Activated CD4-positive, alpha-beta memory T cell treated with anti-CD3 and anti-CD28 coated beads, Interleukin-2, amount 10 ng/mL, durations not matched to agents 7 days and 5 days (primary cell): ENCODE results near the gene GDF2. TPM values are rescaled to one million over a fixed set of nuclear protein-coding genes. Genes with fewer than 3 reads are reported as not detected.

Experiments
- CTCF ChIA-PET: fragments of 350-600 bp; sonication (Branson Sonifier 250); formaldehyde crosslinking; loops from one replicate; lab custom pipeline; 2021; ENCODE audit warnings: antibody characterized with exemption, inconsistent platforms; lab: Charles Lee
- POLR2A ChIA-PET: fragments of 350-600 bp; sonication (Branson Sonifier 250); formaldehyde crosslinking; loops from one replicate; lab custom pipeline; 2021; ENCODE audit warnings: antibody characterized with exemption; lab: Charles Lee
- DNase-seq: peaks from one replicate; pipeline ENCODE4 v3.0.0-alpha.2; 2020
- H3K27ac Mint-ChIP-seq: one replicate; pipeline ENCODE4 v1.8.0; 2021; ENCODE audit warnings: mild to moderate bottlenecking, mixed read lengths
- H3K27me3 Mint-ChIP-seq: one replicate; pipeline ENCODE4 v1.8.0; 2021; ENCODE audit warnings: mixed read lengths
- H3K36me3 Mint-ChIP-seq: one replicate; pipeline ENCODE4 v1.8.0; 2021; ENCODE audit warnings: low read depth, mixed read lengths
- H3K4me1 Mint-ChIP-seq: one replicate; pipeline ENCODE4 v1.8.0; 2021; ENCODE audit warnings: mixed read lengths
- H3K4me3 Mint-ChIP-seq: one replicate; pipeline ENCODE4 v1.8.0; 2021; ENCODE audit warnings: mild to moderate bottlenecking, mixed read lengths
- H3K9me3 Mint-ChIP-seq: one replicate; pipeline ENCODE4 v1.8.0; 2021; ENCODE audit warnings: mixed read lengths
- total RNA-seq, 2 experiments: library from RNA; stranded (reverse); gene quantifications; one replicate each; pipeline ENCODE4 v1.2.3, GENCODE V29; 2021

The GDF2 gene
- total RNA-seq, 2 experiments from 2014 or later: not detected

DNA sequence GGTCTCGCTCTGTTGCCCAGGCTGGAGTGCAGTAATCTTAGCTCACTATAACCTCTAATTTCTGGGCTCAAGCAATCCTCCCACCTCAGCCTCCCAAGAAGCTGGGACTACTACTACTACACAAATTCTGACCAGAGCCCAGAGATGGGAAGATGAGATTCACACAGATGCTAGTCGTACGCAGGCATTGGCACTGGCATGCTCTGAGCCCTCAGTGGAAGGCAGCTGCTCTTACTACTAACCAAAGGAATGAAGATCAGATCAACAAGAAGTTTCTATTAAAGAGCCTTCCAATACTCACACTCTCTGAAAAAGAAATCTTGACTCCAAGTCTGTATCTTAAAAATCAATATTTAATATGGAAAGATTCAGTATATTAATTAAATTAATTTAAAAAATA, 10.7 kb downstream of the GDF2 start:
- Mint-ChIP-seq H3K27ac (no peak overlapping the region), H3K4me1 (no peaks in the 10 kb centered on the region), H3K27me3 (peaks cover 9% of the 10 kb centered on the region), H3K4me3 (no peak overlapping the region), H3K36me3 (no peaks in the 10 kb centered on the region), H3K9me3 (peaks cover 4% of the 10 kb centered on the region)
- CTCF ChIA-PET: no interaction called here
- no peak for DNase-seq
- POLR2A ChIA-PET: no interaction called here

DNA sequence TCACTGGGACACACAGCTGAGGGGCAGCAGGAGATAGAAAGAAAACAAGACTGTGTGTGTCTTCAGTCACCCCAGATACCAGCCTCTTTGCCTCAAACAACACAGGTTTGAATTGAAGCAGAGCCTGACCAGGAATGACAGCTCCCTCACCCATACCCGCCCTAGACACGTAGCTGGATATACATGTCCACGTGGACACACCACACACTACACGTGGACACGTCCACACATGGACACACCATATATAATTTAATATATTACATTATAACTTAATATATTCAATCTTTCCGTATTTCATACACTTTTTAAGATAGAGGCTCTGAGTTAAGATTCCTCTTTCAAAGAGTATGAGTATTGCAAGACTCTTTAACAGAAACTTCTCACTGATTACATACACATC, 11.3 kb downstream of the GDF2 start:
- no peak overlapping the region for H3K4me3 Mint-ChIP-seq
- H3K36me3 Mint-ChIP-seq: no peaks in the 10 kb centered on the region
- H3K9me3 Mint-ChIP-seq: peaks cover 1% of the 10 kb centered on the region
- no peak for DNase-seq
- ChIA-PET CTCF (no interaction called here), POLR2A (no interaction called here)
- H3K4me1 Mint-ChIP-seq: no peaks in the 10 kb centered on the region
- no peak overlapping the region for H3K27ac Mint-ChIP-seq
- peaks cover 11% of the 10 kb centered on the region for H3K27me3 Mint-ChIP-seq

GRCh38 chr10:47334466-47335295, 12.4 kb downstream of the GDF2 start:
- peaks cover 13% of the 10 kb centered on the region for H3K27me3 Mint-ChIP-seq
- H3K36me3 Mint-ChIP-seq: no peaks in the 10 kb centered on the region
- POLR2A ChIA-PET: no interaction called here
- H3K9me3 Mint-ChIP-seq: no peaks in the 10 kb centered on the region
- CTCF ChIA-PET: no interaction called here
- H3K4me3 Mint-ChIP-seq: no peak overlapping the region
- no peaks in the 10 kb centered on the region for H3K4me1 Mint-ChIP-seq
- H3K27ac Mint-ChIP-seq: no peak overlapping the region
- DNase-seq: no peak

DNA sequence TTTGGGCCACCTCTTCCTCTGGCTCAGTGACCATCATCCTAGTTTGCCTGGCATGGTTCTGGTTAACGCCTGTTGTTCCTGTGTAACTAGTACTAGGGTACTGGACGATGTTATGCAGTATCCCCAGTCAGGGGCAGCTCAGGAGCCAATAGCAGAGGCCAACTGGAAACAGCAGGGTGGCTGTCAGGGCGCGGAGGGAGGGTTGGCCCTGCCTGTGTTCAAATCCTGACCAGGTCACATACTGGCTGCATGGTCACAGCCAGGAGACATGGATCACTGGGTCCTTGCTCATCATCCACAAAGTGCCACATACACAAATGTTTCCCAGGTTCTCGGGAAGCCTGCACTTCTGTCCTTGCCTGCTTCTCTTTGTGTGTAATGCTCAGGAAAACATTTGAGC, 13.7 kb downstream of the GDF2 start:
- no peaks in the 10 kb centered on the region for H3K36me3 Mint-ChIP-seq
- H3K4me1 Mint-ChIP-seq: no peaks in the 10 kb centered on the region
- peaks cover 18% of the 10 kb centered on the region for H3K27me3 Mint-ChIP-seq
- H3K4me3 Mint-ChIP-seq: no peak overlapping the region
- no peak for DNase-seq
- CTCF ChIA-PET: no interaction called here
- POLR2A ChIA-PET: no interaction called here
- no peak overlapping the region for H3K27ac Mint-ChIP-seq
- H3K9me3 Mint-ChIP-seq: no peaks in the 10 kb centered on the region

DNA sequence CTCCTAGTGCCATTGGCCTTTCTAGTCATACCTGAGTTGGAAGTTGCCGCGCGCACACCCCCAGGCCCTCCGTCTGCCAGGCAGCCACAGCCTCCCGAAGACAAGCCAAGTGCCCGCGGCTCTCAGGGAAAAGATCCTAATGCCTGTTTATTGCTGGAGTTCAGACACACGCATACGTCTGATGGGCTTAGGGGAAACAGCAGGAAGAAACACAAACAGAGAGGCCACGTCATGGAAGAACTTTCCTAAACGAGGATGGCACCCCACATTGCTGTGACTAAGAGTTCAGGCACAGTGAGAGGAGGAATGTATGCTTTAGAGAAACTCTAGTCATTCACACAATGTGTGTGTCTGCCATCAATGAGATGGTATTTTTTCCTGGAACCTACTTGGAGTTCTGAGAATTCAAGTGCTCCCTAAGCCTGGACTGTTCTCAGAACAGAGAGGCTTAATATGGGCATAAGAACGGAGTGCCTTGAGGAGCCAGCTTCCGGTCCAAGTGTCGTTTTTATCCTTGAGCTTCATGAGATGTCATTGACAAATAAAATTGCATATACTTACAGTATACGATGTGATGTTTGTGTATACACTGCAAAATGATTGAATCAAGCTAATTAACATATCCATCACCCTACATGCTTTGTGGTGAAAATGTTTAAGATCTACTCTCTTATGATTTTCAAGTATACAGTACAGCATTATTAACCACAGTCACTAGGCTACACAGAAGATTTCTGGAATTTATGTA, 14.3 kb downstream of the GDF2 start:
- H3K9me3 Mint-ChIP-seq: no peaks in the 10 kb centered on the region
- no peak overlapping the region for H3K27ac Mint-ChIP-seq
- no peaks in the 10 kb centered on the region for H3K4me1 Mint-ChIP-seq
- DNase-seq: no peak
- CTCF ChIA-PET: interaction anchor here (0.5 kb wide), 1 partner anchor 342 kb away, joined by 3 read pairs; no protein-coding TSS in a partner anchor
- POLR2A ChIA-PET: no interaction called here
- H3K36me3 Mint-ChIP-seq: no peaks in the 10 kb centered on the region
- H3K4me3 Mint-ChIP-seq: no peak overlapping the region
- H3K27me3 Mint-ChIP-seq: peaks cover 19% of the 10 kb centered on the region

DNA sequence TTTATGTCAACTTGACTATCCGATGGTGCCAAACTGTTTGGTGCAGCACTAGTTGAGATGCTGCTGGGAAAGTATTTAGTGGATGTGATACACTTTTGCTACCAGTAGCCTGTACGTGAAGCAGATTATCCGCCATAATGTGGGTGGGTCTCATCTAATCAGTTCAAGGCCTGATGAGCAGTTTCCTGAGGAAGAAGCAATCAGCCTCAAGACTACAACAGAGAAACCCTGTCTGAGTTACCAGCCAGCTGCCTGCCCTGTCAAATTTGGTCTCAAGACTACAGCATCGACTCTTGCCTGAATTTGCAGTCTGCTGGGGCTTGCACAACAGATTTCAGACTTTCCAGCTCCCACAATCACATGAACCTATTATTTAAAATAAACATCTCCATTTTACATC, 15.1 kb downstream of the GDF2 start:
- ChIA-PET POLR2A (no interaction called here), CTCF (interaction anchor here (0.5 kb wide), 1 partner anchor 342 kb away, joined by 3 read pairs; no protein-coding TSS in a partner anchor)
- Mint-ChIP-seq H3K4me1 (no peaks in the 10 kb centered on the region), H3K4me3 (no peak overlapping the region), H3K36me3 (no peaks in the 10 kb centered on the region), H3K9me3 (no peaks in the 10 kb centered on the region), H3K27ac (no peak overlapping the region), H3K27me3 (peaks cover 19% of the 10 kb centered on the region)
- DNase-seq: no peak

DNA sequence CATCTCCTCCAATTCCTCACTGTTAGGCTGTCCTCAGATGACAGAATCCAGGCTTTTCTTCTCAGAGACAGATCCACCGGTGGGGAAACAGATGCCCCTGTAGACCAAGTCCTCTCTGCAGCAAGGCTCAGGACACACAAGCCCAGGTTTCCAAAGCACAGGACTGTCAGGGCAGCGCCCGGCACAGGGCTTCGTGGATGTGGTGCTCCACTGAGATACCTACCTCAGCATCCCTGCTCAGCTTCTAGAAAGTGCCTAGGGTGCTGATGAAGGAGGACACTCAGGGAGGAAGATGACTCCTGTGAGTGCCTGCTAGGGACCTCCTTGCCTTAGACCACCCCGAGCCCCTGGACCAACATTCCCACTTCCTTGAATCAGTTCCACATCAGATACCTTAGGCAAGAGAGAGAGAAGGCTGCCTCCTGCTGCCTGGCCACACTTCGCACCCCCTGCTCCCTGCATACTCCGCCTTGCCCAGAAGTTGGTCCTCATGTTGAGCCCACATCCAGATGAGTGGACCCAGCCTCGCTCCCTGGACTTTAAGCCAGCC, 17.0 kb downstream of the GDF2 start:
- no peak for DNase-seq
- ChIA-PET POLR2A (no interaction called here), CTCF (interaction anchor here (1.6 kb wide), 1 partner anchor 292 kb away, joined by 9 read pairs; no protein-coding TSS in a partner anchor)
- no peaks in the 10 kb centered on the region for H3K4me1 Mint-ChIP-seq
- no peak overlapping the region for H3K4me3 Mint-ChIP-seq
- H3K27me3 Mint-ChIP-seq: peaks cover 16% of the 10 kb centered on the region
- H3K36me3 Mint-ChIP-seq: no peaks in the 10 kb centered on the region
- no peak overlapping the region for H3K27ac Mint-ChIP-seq
- H3K9me3 Mint-ChIP-seq: no peaks in the 10 kb centered on the region

DNA sequence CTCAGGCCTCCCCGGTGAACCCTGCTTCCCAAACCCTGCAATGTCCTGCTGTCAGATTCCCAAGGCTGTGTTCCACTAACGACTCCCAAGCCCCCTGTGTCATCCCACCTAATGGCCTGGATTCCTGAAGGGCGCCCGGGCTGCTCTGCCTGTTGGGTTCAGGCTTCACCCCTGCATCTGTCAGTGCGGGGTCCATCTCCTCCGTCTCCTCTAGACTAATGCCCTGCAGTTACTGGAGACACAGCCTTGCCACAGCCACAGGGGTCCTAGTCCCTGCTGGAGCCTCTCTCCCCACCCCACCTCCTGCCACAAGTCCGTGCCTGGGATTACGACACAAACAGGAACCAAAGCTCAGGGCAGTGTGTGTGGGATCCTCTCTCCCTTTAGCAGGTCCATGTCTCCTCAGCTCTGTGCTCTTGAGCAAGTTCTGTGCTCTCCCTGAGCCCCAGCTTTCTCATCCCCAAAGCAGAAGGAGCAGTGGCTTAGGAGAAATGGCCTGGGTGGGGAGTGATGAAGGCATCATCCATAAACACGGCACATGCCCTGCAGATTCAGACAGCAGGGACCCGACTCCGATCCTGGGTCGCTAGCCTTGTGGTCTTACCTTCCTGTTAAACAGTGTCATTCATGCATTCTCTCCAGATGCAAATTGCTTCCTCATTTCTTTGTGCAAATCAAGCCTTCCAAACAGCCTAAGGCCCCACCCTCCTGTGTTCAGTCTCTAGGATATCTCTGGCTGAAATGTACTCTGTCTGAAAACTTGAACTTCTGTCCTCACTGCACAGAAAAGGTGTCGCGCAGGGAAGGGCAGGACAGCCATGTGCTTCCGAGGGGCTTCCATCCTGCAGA, 17.7 kb downstream of the GDF2 start:
- CTCF ChIA-PET: interaction anchor here (1.0 to 1.6 kb wide), 5 partner anchors 28 to 346 kb away, joined by 3 to 9 read pairs (median 6); no protein-coding TSS in a partner anchor
- H3K4me1 Mint-ChIP-seq: no peaks in the 10 kb centered on the region
- no peak for DNase-seq
- H3K9me3 Mint-ChIP-seq: no peaks in the 10 kb centered on the region
- no peaks in the 10 kb centered on the region for H3K36me3 Mint-ChIP-seq
- H3K4me3 Mint-ChIP-seq: no peak overlapping the region
- POLR2A ChIA-PET: no interaction called here
- no peak overlapping the region for H3K27ac Mint-ChIP-seq
- H3K27me3 Mint-ChIP-seq: peaks cover 16% of the 10 kb centered on the region

DNA sequence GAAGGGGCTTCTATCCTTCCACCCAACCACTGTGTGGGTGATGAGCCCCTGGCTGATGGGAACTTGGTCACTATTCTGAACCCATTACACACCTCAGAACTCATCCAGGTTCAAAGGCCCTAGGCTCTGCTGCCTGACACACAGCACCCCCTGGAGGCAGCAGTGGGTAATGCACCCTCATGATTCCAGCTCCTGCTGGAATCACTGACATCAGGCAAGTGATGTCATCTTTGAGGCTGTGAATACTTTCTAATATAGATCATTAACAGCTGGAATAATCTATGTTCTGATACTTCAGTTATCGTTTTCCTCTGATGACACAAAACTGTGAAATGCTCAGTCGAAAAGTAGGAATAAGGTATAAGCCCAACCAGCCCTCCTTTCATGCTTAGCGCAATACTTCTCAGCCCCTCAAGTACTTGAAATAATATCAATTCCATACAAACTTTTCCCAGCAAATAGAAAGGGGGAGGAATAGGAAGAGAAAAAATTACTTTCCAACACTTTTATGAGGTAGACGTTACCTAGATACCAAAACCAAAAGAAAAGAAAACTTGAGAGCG, 18.4 kb downstream of the GDF2 start:
- H3K36me3 Mint-ChIP-seq: no peaks in the 10 kb centered on the region
- H3K4me1 Mint-ChIP-seq: no peaks in the 10 kb centered on the region
- H3K27ac Mint-ChIP-seq: no peak overlapping the region
- H3K4me3 Mint-ChIP-seq: no peak overlapping the region
- H3K9me3 Mint-ChIP-seq: no peaks in the 10 kb centered on the region
- DNase-seq: peak; percentile 67
- peaks cover 16% of the 10 kb centered on the region for H3K27me3 Mint-ChIP-seq
- ChIA-PET CTCF (interaction anchor here (0.6 to 1.6 kb wide), 7 partner anchors 9 to 347 kb away, joined by 3 to 9 read pairs (median 5); no protein-coding TSS in a partner anchor), POLR2A (no interaction called here)

- H3K27me3 Mint-ChIP-seq: peaks cover 5% of the 10 kb centered on the region
- no peak overlapping the region for H3K27ac Mint-ChIP-seq
- CTCF ChIA-PET: interaction anchor here (1.5 to 2.0 kb wide), 2 partner anchors 16 to 321 kb away, joined by 3 to 4 read pairs; no protein-coding TSS in a partner anchor
- H3K36me3 Mint-ChIP-seq: no peaks in the 10 kb centered on the region
- no peaks in the 10 kb centered on the region for H3K4me1 Mint-ChIP-seq
- no peak overlapping the region for H3K4me3 Mint-ChIP-seq
- H3K9me3 Mint-ChIP-seq: no peaks in the 10 kb centered on the region
- no peak for DNase-seq
- POLR2A ChIA-PET: no interaction called here
Measured at GRCh38 chr10:47344996-47345870, 23.0 kb downstream of the GDF2 start.

DNA sequence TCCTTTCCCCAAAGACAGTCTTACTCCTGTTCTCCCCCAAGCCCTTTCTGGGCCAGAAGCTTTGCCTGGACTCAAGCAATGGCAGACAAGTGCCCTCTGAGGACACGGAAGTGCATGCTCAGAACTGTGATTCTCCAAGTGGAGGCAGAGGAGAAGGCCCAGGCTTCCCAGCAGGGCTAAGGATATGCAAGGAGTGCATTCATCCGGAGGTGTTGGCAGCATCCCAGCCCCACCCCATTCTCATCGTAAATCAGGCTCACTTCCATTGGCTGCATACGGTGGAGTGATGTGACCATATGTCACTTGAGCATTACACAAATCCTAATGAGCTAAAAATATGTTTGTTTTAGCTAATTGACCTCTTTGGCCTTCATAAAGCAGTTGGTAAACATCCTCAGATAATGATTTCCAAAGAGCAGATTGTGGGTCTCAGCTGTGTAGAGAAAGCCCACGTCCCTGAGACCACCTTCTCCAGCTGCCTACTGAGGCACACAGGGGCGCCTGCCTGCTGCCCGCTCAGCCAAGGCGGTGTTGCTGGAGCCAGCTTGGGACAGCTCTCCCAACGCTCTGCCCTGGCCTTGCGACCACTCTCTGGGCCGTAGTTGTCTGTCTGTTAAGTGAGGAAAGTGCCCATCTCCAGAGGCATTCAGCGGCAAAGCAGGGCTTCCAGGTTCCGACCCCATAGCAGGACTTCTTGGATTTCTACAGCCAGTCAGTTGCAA, 24.5 kb downstream of the GDF2 start:
- no peaks in the 10 kb centered on the region for H3K36me3 Mint-ChIP-seq
- H3K9me3 Mint-ChIP-seq: no peaks in the 10 kb centered on the region
- CTCF ChIA-PET: interaction anchor here (1.2 to 2.0 kb wide), 2 partner anchors 15 to 322 kb away, joined by 4 read pairs; no protein-coding TSS in a partner anchor
- H3K27ac Mint-ChIP-seq: no peak overlapping the region
- H3K27me3 Mint-ChIP-seq: no peaks in the 10 kb centered on the region
- H3K4me1 Mint-ChIP-seq: no peaks in the 10 kb centered on the region
- POLR2A ChIA-PET: no interaction called here
- no peak for DNase-seq
- no peak overlapping the region for H3K4me3 Mint-ChIP-seq
